GM21825 (cell line): ENCODE data around the gene SSBP3.
"Not testable (repeated sequence)": the region's sequence is repeated elsewhere in the genome, so short reads cannot be mapped to it uniquely, and the experiment has no call there.

Experiments
- ATAC-seq: cut with Tn5 transposase; IDR thresholded peaks from one replicate; pipeline ENCODE4 v1.9.1; 2021; ENCODE audit warnings: mild to moderate bottlenecking, moderate library complexity; ENCODE audit not compliant: unreplicated experiment

The SSBP3 gene

GRCh38 chr1:54353959-54354358, 52.2 kb downstream of the SSBP3 start:
- ATAC-seq = no peak

- no peak for ATAC-seq
Observed at GRCh38 chr1:54352755-54353154, 53.4 kb downstream of the SSBP3 start.

- ATAC-seq = no peak
Observed at GRCh38 chr1:54350360-54350759, 55.8 kb downstream of the SSBP3 start.

- no peak for ATAC-seq
Observed at GRCh38 chr1:54348700-54349021, 57.5 kb downstream of the SSBP3 start.

DNA sequence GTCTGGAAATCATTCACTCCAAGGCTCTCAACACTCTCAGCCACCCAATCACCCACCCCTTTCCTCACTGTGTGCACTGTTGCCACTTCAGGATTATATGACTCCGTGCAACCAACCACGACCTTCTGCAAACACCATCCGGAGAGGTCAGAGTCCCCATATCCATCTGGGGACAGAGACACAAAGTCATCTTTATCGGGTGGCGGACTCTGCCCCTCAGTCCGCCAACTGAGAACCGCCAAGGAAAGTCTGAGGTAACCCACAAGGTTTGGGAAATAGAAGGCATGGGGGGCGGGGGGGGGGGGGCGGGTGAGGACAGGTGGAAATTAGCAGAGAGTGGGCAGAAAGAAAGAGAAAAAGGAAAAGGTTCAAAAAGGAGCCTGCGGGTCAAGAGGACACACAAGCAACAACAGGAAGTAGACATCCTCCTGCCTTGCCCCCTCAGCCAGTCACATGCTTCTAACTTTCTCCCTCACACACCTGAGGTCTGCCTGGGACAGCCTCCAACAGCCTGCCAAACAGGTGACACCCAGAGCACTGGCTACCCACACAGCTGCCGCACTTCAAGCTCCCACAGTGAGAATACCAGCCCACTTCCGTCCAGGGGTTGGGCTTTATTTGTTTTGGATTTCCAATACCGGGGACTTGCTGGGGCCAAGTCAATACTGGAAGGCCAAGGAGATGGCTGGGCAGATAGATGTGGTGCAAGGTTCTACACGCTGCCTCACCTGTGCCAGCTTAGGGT, 58.1 kb downstream of the SSBP3 start:
- no peak for ATAC-seq

- ATAC-seq = no peak
Observed at GRCh38 chr1:54347261-54347954, 58.8 kb downstream of the SSBP3 start.

GRCh38 chr1:54345548-54345947, 60.6 kb downstream of the SSBP3 start:
- ATAC-seq = not testable (repeated sequence)

DNA sequence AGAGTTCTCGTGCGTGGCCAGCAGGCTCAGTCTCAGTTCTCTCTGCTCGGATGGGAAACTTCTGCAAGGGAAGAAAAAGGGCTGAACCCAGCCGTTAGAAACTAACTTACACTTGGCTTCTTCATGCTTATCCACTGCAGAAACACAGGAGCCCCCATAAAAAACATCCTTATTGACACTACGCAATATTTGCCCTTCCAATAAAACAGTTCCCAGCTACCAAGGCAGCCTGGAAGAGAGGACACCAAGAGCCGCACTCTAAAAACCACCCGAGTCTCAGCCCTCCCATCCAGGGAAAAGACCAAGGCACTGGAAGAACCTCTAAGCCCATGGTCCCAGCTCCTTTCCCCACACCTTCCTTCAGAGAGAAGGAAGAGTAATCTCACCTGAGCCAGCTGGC, 61.1 kb downstream of the SSBP3 start:
- no peak for ATAC-seq

GRCh38 chr1:54342742-54343687, 63.2 kb downstream of the SSBP3 start:
- no peak for ATAC-seq

DNA sequence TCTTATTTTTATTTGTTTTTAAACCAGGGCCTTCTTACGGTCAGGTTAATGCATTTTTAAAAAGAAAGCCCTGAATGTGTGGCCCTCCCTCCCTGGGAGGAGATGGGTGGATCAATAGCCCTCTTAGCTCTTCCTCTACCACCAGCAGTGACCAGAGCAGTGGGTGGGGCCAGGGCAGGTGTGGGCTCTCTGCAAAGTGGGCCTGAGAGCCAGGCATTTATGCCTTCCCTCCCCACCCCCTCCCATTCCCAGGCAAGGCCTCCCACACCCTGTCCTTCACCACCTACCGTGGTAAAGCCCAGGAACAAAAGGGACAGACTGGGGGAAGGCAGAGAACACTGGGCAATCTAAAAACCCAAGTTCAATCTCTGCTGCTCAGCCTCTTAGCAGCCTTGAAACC, 63.9 kb downstream of the SSBP3 start:
- no peak for ATAC-seq

DNA sequence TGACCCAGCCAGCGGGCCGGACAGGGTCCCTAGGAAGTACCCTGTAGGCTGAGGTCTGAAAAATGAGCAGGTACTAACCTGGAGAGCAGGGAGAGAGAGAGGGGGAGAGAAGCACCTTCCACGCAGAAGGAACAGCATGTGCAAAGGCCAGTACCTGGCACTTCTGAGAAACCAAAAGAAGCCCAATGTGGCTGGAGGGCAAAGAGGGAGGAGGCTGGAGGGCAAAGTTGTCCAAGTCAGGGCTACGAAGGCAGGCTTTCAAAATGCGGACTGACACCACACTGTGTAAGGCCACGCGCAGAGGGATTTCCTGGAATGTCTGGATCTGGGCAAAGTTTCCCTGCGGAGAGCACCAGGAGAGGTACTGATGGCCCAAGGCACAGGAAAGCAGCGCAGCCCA, 64.4 kb downstream of the SSBP3 start:
- no peak for ATAC-seq

GRCh38 chr1:54340878-54341277, 65.3 kb downstream of the SSBP3 start:
- ATAC-seq = no peak

DNA sequence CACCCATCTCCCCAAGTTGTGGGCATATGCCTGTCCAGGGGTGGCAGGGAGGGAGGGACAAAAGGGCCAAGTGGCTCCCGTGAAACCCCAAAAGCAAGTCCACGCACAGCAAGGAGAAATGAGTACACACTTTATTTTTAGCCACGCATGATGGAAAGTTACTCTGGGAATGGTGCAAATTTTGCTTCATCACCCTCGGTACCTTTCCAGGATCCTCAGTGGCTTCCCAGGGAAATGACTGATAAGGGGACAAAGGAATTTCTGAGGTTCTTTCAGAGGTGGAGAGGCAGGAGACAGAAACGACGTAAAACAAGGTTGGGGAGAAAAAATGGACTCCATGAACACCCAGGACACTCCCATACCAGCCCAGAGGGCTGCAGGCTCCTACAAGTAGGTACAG, 65.8 kb downstream of the SSBP3 start:
- no peak for ATAC-seq

DNA sequence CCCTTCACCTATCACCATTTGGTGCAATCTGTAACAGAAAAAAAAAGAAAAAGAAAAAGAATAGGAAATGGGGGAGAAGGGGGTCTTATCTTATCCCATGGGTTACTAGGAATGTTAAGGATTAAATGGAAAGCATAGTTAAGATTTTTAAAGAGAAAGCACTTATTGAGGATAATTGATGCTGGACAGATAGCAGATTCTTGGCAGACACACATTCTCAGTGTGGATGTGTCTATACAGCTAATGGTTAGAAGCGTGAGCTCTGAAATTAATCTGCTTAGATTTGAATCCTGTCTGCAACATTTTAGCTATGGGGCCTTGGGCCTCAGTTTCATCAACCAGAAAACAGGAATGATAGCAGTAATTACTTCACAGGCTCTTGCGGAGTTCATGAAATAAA, 67.1 kb downstream of the SSBP3 start:
- ATAC-seq = no peak

GRCh38 chr1:54338464-54338863, 67.7 kb downstream of the SSBP3 start:
- ATAC-seq = no peak

DNA sequence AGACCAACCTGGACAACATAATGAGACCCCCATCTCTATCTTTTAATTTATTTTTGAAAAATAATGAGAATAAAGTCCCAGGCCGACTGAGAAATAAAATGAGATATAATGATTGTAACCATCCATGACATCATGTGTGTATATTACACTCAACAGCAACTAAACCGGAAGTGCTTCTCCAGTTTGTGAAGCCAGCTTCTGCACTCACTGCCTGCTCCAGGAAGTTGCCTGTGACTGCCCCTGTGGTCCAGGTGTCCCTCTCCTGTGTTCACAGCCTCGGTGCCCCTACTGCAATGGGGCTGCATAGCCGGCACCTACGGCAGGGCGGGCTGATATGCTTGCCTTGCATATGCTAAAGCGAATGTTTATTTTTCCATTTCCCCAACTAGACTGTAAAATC, 68.3 kb downstream of the SSBP3 start:
- ATAC-seq = no peak

DNA sequence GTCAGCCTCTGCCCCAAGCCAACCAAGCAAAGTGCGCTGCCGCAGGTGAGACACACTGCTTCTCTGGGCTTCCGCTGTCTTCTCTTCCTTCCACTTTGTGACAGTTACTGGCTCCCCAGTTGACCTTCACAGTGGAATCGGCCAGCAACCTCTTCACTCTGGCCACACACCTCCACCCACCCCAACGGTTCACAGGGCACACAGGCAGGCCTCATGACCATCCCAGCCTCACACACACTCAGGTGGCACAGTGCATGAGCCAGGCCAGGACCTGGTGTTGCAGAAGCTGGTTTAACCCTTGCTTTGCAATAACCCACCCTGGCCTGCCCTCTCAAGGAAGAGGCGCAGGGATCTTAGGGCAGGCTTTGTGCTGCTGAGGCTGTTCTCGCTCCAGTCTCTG, 69.2 kb downstream of the SSBP3 start:
- ATAC-seq = no peak

DNA sequence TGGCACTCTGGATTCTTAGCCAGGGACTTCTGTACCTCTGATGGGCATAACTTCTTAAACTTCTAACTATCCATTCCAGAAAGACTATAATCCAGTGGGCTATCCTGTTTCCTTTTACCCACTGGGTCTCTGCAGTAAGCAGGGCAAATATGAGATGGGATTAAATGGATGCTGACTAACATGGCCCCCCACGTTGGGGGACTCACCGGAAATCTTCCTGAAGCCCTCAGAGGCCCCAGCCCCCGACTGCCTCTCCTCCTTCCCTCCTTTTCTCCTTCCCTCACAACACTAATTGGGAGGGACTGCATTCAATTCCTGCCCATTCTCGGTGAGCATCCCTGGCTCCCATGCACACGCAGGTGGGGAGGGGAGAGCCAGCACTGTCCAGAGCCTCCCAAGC, 70.1 kb downstream of the SSBP3 start:
- ATAC-seq = no peak

DNA sequence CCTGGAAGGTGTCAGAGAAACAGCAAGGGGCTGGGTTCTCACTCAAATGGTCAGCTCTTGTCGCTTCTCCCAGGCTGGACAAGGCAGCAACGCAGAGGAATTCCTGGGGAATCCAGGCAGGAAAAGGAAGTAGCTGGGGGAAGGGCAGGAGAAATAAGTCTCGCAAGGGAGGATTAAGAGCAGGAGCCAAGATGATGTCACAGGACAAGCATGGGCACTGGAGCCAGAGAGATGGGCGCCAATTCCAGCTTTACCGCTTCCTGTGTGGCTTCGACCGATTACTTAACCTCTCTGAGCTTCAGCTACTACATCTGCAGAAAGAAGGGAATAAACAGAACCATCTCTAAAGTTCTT, 70.5 kb downstream of the SSBP3 start:
- no peak for ATAC-seq

GRCh38 chr1:54335011-54335754, 71.0 kb downstream of the SSBP3 start:
- no peak for ATAC-seq
